ENCODE data around the gene BHMT2. TPM values are rescaled to one million over a fixed set of nuclear protein-coding genes. Genes with fewer than 3 reads are reported as not detected.

Gene BHMT2
- total RNA-seq, 4 donors from 2014 or later: 27.6 to 63.4 (median 48.0) TPM

- Histone ChIP-seq H3K27me3 (no peaks in the 10 kb centered on the region), H3K9me3 (peaks cover 0 to 13% (median 4%) of the 10 kb centered on the region in 4 donors), H3K27ac (no peak overlapping the region), H3K36me3 (peaks cover 0 to 12% (median 0%) of the 10 kb centered on the region in 3 donors), H3K4me3 (no peak overlapping the region), H3K4me1 (no peaks in the 10 kb centered on the region)
- no peak for TF ChIP-seq EP300 (IDR thresholded peaks at IDR 0.05)
- no peak for DNase-seq (ENCODE audit: low spot score in 2 of 2)
Measured at GRCh38 chr5:79048437-79048836, 21.1 kb upstream of the BHMT2 start.

DNA sequence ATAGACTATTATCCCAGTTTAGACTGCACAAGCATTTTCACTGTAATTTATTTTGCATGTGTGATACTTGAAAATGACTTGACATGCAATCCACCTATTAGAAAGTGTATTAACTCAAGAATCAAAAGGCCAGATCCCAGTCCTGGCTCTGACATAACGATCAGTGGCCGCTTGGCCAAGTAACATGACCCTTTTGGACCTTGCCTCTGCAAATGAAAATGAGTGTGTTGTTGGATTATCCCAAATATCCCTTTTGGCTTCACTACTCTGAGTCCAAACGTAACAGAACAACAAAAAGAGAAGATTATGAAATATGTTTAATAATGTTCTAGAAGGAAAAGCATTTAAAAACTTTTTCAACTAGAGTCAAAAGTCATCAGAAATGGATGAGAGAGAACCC is 19.1 kb upstream of the BHMT2 start:
- DNase-seq (ENCODE audit: low spot score in 2 of 2): peak in 1 of 2 donors; percentile 46
- WGBS, 2 donors: 53 to 54% methylated on average over 3 of the region's 3 CpGs
- Histone ChIP-seq H3K9me3 (peaks cover 0 to 13% (median 4%) of the 10 kb centered on the region in 4 donors), H3K36me3 (peaks cover 0 to 12% (median 0%) of the 10 kb centered on the region in 3 donors), H3K27me3 (no peaks in the 10 kb centered on the region), H3K4me1 (no peaks in the 10 kb centered on the region), H3K27ac (no peak overlapping the region), H3K4me3 (no peak overlapping the region)
- TF ChIP-seq EP300 (IDR thresholded peaks at IDR 0.05): no peak
- TF ChIP-seq POLR2A (IDR thresholded peaks at IDR 0.05): no peak
- TF ChIP-seq CTCF (IDR thresholded peaks at IDR 0.05): no peak

DNA sequence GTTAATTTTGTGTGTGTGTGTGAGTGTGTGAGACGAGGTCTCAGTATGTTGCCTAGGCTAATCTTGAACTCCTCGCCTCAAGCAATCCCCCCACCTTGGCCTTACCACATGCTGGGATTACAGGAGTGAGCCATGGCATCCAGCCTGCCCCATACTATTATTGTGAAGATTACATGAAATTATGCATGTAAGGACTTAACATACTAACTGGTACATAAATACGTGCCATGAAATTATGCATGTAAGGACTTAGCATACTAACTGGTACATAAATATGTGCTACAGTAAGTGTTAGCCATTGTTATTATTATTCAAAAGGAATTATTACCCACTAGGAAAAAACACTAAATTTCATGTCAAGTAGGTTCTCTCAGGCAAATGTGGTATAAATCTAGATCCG is 16.2 kb upstream of the BHMT2 start:
- Histone ChIP-seq H3K36me3 (peaks cover 0 to 12% (median 0%) of the 10 kb centered on the region in 3 donors), H3K27me3 (no peaks in the 10 kb centered on the region), H3K9me3 (peaks cover 0 to 13% (median 4%) of the 10 kb centered on the region in 4 donors), H3K27ac (no peak overlapping the region), H3K4me1 (no peaks in the 10 kb centered on the region), H3K4me3 (no peak overlapping the region)
- no peak for DNase-seq (ENCODE audit: low spot score in 2 of 2)
- 91 to 98% methylated on average over 4 of the region's 4 CpGs for WGBS, 2 donors
- TF ChIP-seq CTCF (IDR thresholded peaks at IDR 0.05) (no peak), EP300 (IDR thresholded peaks at IDR 0.05) (no peak), POLR2A (IDR thresholded peaks at IDR 0.05) (no peak)

- Histone ChIP-seq H3K27ac (no peak overlapping the region), H3K27me3 (no peaks in the 10 kb centered on the region), H3K9me3 (peaks cover 0 to 13% (median 4%) of the 10 kb centered on the region in 4 donors), H3K36me3 (peaks cover 0 to 12% (median 0%) of the 10 kb centered on the region in 3 donors), H3K4me1 (no peaks in the 10 kb centered on the region), H3K4me3 (no peak overlapping the region)
- no peak for DNase-seq (ENCODE audit: low spot score in 2 of 2)
- WGBS, 2 donors: 54 to 60% methylated on average over 1 of the region's 1 CpG
- TF ChIP-seq EP300 (IDR thresholded peaks at IDR 0.05) (no peak), CTCF (IDR thresholded peaks at IDR 0.05) (no peak), POLR2A (IDR thresholded peaks at IDR 0.05) (no peak)
Measured at GRCh38 chr5:79055017-79055416, 14.6 kb upstream of the BHMT2 start.

- TF ChIP-seq CTCF (IDR thresholded peaks at IDR 0.05) (no peak), EP300 (IDR thresholded peaks at IDR 0.05) (no peak), POLR2A (IDR thresholded peaks at IDR 0.05) (no peak)
- Histone ChIP-seq H3K9me3 (peaks cover 0 to 11% (median 3%) of the 10 kb centered on the region in 4 donors), H3K4me1 (no peaks in the 10 kb centered on the region), H3K27me3 (no peaks in the 10 kb centered on the region), H3K36me3 (peaks cover 0 to 11% (median 0%) of the 10 kb centered on the region in 3 donors), H3K4me3 (no peak overlapping the region), H3K27ac (no peak overlapping the region)
- DNase-seq (ENCODE audit: low spot score in 2 of 2): no peak
Measured at GRCh38 chr5:79056847-79057246, 12.7 kb upstream of the BHMT2 start.

- Histone ChIP-seq H3K27ac (no peak overlapping the region), H3K4me1 (no peaks in the 10 kb centered on the region), H3K27me3 (no peaks in the 10 kb centered on the region), H3K4me3 (no peak overlapping the region), H3K36me3 (no peaks in the 10 kb centered on the region), H3K9me3 (no peaks in the 10 kb centered on the region)
- WGBS, 2 donors: 97% methylated on average over 4 of the region's 4 CpGs
- TF ChIP-seq EP300 (IDR thresholded peaks at IDR 0.05) (no peak), POLR2A (IDR thresholded peaks at IDR 0.05) (no peak), CTCF (IDR thresholded peaks at IDR 0.05) (no peak)
- DNase-seq (ENCODE audit: low spot score in 2 of 2): no peak
Measured at GRCh38 chr5:79059674-79060073, 9.9 kb upstream of the BHMT2 start.

Data from tibial nerve (tissue), 4 donors.